Spinal cord (tissue), 10 donors: Measurements from ENCODE around the gene AUTS2. TPM values are rescaled to one million over a fixed set of nuclear protein-coding genes. Genes with fewer than 3 reads are reported as not detected.

Experiments used
- DNase-seq, 6 donors: peaks; one replicate each; pipeline versions ENCODE4 v3.0.0 to v3.0.0-alpha.2; 2013 to 2015; ENCODE audit warnings: low spot score in 6 of 6, low read depth in 4 of 6
- H3K27ac ChIP-seq: one replicate; pipeline ENCODE4 v1.5.1; 2013; ENCODE audit warnings: low read depth, low read length, control low read depth
- H3K27me3 ChIP-seq: one replicate; pipeline ENCODE4 v1.6.1; 2013; ENCODE audit warnings: low read length; ENCODE audit not compliant: control insufficient read depth, insufficient read depth
- H3K36me3 ChIP-seq: one replicate; pipeline ENCODE4 v1.6.1; 2013; ENCODE audit warnings: low read length; ENCODE audit not compliant: control insufficient read depth, insufficient read depth
- H3K4me1 ChIP-seq: one replicate; pipeline ENCODE4 v1.6.1; 2013; ENCODE audit warnings: low read length; ENCODE audit not compliant: control insufficient read depth, insufficient read depth
- H3K4me3 ChIP-seq: one replicate; pipeline ENCODE4 v1.5.1; 2013; ENCODE audit warnings: low read depth, low read length, control low read depth
- H3K9me3 ChIP-seq: one replicate; pipeline ENCODE4 v1.6.1; 2013; ENCODE audit warnings: low read length; ENCODE audit not compliant: control insufficient read depth, insufficient read depth
- WGBS: methylation state at CpG from one replicate; pipeline ENCODE4 v1.1.5; 2013; ENCODE audit warnings: missing lambda C conversion rate; ENCODE audit not compliant: insufficient coverage; 5-methylcytosine and 5-hydroxymethylcytosine counted together
- polyA plus RNA-seq, 2 donors: library from polyadenylated mRNA; unstranded; fragments of 120-200 nt; gene quantifications; one replicate each; pipeline ENCODE4 v1.2.1, GENCODE V29; 2013; ENCODE audit not compliant: insufficient read length in 2 of 2
- total RNA-seq, 2 donors: library from RNA; depleted of rRNA in 1 of 2; stranded (reverse); fragments of 120-200 nt in 1 of 2; fragments of >200 nt in 1 of 2; gene quantifications; one replicate each; pipeline versions ENCODE4 v1.2.3 to v1.2.4, GENCODE V29; 2013 to 2014
- donor health status: healthy.

Gene AUTS2
- total and polyA plus RNA-seq, 4 donors = 56.2 to 214 (median 135) TPM

DNA sequence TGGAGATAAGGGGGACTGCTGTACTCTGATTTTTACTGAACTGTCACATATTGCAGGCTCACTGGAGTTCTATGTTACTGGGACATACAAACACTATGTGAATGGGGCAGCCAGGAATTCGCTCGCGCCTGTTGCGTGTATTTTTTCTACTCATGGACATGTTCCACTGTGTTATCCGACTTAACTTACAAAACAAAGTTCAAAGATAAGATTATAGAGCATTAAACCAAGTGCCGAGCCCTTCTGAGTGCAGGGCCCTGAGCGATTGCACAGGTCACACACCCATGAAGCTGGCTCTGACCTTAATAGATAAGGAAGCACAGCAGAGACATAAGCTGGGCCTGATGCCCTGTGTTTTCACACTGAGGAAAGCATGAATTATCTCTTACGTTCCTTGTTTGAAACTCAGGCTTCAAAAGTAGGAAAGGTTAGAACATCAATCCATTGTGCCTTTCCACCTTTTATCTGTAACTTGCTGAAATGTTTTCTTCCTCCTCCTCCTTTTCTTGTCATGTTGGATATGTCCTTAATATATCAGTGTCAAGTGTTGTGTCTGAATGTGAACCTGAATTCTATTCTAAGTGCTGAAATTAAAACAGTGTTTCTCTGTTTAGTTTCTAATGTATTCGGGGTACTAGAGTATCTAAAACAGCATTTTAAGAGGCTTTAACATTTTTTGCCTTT lies 273.8 kb downstream of the AUTS2 start:
- Histone ChIP-seq H3K4me1 (no peaks in the 10 kb centered on the region), H3K27me3 (no peaks in the 10 kb centered on the region), H3K27ac (no peak overlapping the region), H3K36me3 (no peaks in the 10 kb centered on the region), H3K9me3 (no peaks in the 10 kb centered on the region), H3K4me3 (no peak overlapping the region)
- WGBS = 84% methylated on average over 6 of the region's 9 CpGs
- no peak for DNase-seq

DNA sequence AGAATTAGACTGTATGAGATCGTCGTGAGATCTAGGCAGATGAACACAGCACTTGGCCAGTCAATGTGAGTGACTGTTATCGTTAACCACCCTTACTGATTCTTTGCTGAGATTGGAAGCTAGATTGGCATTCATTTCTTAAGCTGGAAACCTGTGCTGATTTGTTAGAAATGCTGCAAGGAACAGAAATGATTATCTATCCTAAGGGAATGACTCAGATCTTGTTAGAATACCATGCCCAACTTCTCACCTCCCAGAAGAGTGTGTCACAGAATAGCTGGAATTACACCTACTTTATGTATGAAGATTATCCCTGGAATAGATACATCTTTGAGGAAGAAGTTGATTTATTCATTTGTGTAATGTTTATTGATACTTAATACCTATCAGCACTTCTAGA lies 275.2 kb downstream of the AUTS2 start:
- DNase-seq = no peak
- Histone ChIP-seq H3K27ac (no peak overlapping the region), H3K4me1 (no peaks in the 10 kb centered on the region), H3K27me3 (no peaks in the 10 kb centered on the region), H3K9me3 (no peaks in the 10 kb centered on the region), H3K4me3 (no peak overlapping the region), H3K36me3 (no peaks in the 10 kb centered on the region)
- no CpG with 5 or more reads among the region's 3 CpGs for WGBS

DNA sequence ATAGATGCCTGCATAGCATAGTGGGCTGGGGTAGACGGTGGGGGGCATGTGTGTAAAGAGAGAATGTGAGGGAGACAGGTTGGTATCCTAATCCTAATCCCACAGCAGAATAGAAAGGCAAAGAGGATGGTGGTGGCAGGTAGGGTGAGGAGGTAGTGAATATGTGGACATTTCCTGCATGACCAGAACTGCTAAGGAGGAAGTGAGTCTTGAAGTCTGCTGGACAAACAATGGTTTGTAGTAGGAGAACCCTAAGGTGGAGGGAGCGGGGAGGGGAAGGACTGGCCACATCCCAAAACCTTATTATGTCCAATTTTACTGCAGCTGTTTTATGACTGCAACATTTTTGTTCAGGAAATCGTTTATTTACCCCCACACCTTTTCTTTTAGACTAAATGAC lies 279.7 kb downstream of the AUTS2 start:
- no peaks in the 10 kb centered on the region for H3K4me1 ChIP-seq
- H3K27ac ChIP-seq = no peak overlapping the region
- no CpG with 5 or more reads among the region's 3 CpGs for WGBS
- no peak for DNase-seq
- no peaks in the 10 kb centered on the region for H3K36me3 ChIP-seq
- H3K4me3 ChIP-seq = no peak overlapping the region
- H3K9me3 ChIP-seq = no peaks in the 10 kb centered on the region
- H3K27me3 ChIP-seq = no peaks in the 10 kb centered on the region

DNA sequence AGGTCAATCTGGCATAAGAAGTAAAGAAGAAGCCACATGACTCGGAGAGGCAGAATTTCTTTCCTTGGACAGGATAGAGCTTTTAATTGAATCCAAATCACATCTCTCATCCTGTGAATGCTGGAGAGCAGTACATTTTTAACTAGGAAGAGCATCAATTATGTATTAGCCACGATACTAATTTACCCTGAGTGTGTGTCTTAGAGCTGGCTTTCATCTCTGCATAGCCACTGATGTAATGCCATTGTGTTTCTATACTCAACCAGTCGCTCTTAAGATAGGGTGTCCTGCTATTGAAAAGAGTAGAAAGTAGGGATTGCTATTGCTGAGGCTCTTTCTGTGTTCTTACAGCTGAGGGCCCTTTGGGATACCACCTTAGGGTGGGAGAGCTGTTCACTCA lies 280.3 kb downstream of the AUTS2 start:
- no peak for DNase-seq
- H3K9me3 ChIP-seq = no peaks in the 10 kb centered on the region
- H3K4me3 ChIP-seq = no peak overlapping the region
- H3K27me3 ChIP-seq = no peaks in the 10 kb centered on the region
- H3K27ac ChIP-seq = no peak overlapping the region
- 40% methylated on average over 1 of the region's 3 CpGs for WGBS
- H3K36me3 ChIP-seq = no peaks in the 10 kb centered on the region
- H3K4me1 ChIP-seq = no peaks in the 10 kb centered on the region

DNA sequence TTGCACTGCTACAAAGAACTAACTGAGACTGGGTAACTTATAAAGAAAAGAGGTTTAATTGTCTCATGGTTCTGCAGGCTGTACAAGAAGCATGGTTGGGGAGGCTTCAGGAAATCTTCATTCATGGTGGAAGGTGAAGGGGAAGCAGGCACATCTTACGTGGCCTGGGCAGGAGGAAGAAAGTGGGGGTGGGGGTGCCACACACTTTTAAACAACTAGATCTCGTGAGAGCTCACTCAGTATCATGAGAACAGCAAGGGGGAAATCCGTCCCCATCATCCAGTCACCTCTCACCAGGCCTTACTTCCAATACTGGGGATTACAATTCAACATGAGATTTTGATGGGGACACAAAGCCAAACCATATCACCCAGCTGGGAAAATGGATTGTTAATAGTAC lies 281.7 kb downstream of the AUTS2 start:
- Histone ChIP-seq H3K27me3 (no peaks in the 10 kb centered on the region), H3K27ac (no peak overlapping the region), H3K36me3 (no peaks in the 10 kb centered on the region), H3K4me3 (no peak overlapping the region), H3K9me3 (no peaks in the 10 kb centered on the region), H3K4me1 (no peaks in the 10 kb centered on the region)
- no peak for DNase-seq
- no CpG with 5 or more reads among the region's 3 CpGs for WGBS

DNA sequence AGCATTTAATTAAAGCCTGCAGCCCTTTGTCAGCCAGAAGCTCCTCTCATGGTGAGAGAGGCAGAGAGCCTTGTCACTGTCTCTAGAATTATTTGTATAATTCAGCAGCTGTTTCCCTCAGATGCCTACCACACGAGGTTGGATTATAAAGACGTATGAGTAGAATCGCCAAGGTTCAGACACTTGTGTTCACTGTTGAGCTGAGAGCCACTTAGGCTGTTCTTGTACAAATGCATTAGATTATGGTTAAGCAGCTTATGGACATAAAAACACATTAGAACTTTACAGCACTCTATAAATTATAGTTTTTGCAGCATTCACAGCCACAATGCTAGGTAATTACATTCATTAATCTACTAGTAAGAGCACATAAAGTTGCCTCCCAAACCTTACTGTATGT lies 282.6 kb downstream of the AUTS2 start:
- H3K27me3 ChIP-seq = no peaks in the 10 kb centered on the region
- H3K9me3 ChIP-seq = no peaks in the 10 kb centered on the region
- no CpG with 5 or more reads among the region's 3 CpGs for WGBS
- H3K36me3 ChIP-seq = no peaks in the 10 kb centered on the region
- DNase-seq = peak in 2 of 6 donors; percentile 27 to 83
- H3K27ac ChIP-seq = no peak overlapping the region
- no peaks in the 10 kb centered on the region for H3K4me1 ChIP-seq
- no peak overlapping the region for H3K4me3 ChIP-seq

DNA sequence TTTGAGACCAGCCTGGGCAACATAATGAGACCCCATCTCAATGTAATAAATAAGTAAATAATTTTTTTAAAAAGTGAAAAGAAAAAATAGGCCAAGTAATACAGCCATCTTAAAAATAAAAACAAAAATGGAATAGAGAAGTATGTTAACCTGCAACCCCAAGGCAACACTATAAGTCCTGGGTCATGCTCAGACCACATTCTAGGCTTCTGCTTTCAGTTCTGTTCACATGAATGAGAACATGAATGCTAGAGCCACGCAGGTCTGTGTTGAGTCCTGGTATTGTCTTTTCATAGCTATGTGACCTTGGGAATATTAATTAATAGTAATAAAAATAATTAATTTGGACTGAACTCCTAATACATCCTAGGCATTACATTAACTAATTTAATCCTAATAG lies 284.0 kb downstream of the AUTS2 start:
- Histone ChIP-seq H3K27ac (no peak overlapping the region), H3K4me3 (no peak overlapping the region), H3K9me3 (no peaks in the 10 kb centered on the region), H3K4me1 (no peaks in the 10 kb centered on the region), H3K27me3 (no peaks in the 10 kb centered on the region), H3K36me3 (no peaks in the 10 kb centered on the region)
- WGBS = no CpG with 5 or more reads among the region's 1 CpG
- DNase-seq = no peak

DNA sequence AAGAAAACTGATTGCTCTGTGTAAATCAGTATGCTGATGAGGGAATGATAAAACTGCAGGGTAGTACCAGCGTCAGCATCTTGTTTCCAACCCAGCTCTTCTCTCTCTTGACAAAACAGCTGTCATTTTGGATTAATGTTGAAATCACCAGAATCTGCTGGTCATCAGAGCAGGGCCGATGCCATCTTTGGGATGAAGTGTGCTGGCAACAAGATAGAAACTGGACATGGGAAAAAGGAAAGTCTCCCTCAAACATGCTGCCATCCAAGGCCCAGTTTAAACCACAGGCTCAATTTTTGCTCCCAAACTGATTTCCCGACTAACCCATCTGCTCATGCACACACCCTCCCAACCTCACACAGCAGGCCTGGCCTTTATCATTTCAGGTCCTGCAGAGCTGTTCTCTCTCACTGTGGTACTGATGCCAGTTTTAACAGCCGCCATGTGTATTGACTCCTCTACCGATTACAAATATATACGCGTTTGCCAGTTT lies 285.2 kb downstream of the AUTS2 start:
- 20% methylated on average over 1 of the region's 7 CpGs for WGBS
- DNase-seq = peak in 1 of 6 donors; percentile 74
- H3K4me1 ChIP-seq = no peaks in the 10 kb centered on the region

DNA sequence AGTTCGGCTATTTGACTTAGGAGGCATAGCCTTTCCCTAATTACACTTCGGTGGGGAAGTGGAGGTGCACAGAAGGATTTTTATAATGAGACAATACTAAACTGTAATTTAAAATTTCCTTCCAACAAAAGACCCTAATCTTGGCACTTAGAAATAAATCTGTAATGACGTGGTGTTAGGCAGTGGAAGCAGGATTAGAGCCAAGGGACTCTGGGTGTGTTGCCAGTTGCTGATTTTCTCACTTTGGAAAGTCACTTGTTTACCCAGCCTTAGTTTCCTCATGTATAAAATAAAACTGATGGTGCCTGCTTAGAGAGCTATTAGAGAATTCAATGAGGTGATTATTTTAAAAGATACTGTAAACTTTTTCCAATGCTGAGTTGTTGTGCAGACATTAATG lies 287.2 kb downstream of the AUTS2 start:
- H3K4me1 ChIP-seq = no peaks in the 10 kb centered on the region
- no peak overlapping the region for H3K4me3 ChIP-seq
- no peaks in the 10 kb centered on the region for H3K9me3 ChIP-seq
- H3K27me3 ChIP-seq = no peaks in the 10 kb centered on the region
- peak in 1 of 6 donors; percentile 68 for DNase-seq
- WGBS = no CpG with 5 or more reads among the region's 3 CpGs
- no peak overlapping the region for H3K27ac ChIP-seq
- H3K36me3 ChIP-seq = no peaks in the 10 kb centered on the region

More for the DNA sequence above, 285.2 kb downstream of the AUTS2 start:
- Histone ChIP-seq H3K36me3 (no peaks in the 10 kb centered on the region), H3K27ac (no peak overlapping the region), H3K27me3 (no peaks in the 10 kb centered on the region), H3K4me3 (no peak overlapping the region), H3K9me3 (no peaks in the 10 kb centered on the region)

DNA sequence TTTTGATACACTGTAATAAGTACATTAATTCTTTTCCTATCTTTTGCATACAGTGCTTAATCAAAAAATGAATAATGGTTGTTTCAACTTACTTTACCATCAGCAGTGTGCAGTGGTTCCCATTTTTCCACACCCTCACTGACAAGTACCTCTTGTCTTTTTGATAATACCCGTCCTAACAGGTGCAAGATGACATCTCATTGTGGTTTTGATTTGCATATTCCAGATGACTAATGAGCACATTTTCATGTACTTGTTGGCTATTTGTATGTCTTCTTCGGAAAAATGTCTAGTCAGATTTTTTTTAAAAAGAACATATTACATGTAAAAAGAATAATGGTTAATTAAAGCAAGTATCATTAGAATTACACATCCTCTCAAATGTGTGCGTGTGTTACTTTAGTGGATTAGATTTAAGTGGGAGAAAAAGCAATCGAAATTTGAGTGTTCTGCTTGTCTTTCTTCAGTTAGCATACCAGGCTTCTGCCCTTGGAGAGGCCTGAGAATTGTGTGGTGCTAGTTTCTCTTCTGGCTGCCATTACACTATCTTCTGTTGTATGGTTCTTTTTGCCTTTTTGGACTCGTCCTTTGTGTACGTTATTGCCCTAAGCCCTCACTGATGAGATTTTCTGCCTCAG lies 291.2 kb downstream of the AUTS2 start:
- no peak overlapping the region for H3K4me3 ChIP-seq

More for the DNA sequence above, 291.2 kb downstream of the AUTS2 start:
- no peak overlapping the region for H3K27ac ChIP-seq
- DNase-seq = no peak
- H3K27me3 ChIP-seq = no peaks in the 10 kb centered on the region
- no peaks in the 10 kb centered on the region for H3K4me1 ChIP-seq
- H3K9me3 ChIP-seq = no peaks in the 10 kb centered on the region
- no peaks in the 10 kb centered on the region for H3K36me3 ChIP-seq
- 33% methylated on average over 2 of the region's 6 CpGs for WGBS
